Measurements from ENCODE around the gene RHBDF2. TPM values are rescaled to one million over a fixed set of nuclear protein-coding genes. Genes with fewer than 3 reads are reported as not detected.
"Not testable (repeated sequence)": the region's sequence is repeated elsewhere in the genome, so short reads cannot be mapped to it uniquely, and the experiment has no call there.

Gene RHBDF2
- total RNA-seq, 6 experiments from 2014 or later: 7.1 to 18.6 (median 11.0) TPM

DNA sequence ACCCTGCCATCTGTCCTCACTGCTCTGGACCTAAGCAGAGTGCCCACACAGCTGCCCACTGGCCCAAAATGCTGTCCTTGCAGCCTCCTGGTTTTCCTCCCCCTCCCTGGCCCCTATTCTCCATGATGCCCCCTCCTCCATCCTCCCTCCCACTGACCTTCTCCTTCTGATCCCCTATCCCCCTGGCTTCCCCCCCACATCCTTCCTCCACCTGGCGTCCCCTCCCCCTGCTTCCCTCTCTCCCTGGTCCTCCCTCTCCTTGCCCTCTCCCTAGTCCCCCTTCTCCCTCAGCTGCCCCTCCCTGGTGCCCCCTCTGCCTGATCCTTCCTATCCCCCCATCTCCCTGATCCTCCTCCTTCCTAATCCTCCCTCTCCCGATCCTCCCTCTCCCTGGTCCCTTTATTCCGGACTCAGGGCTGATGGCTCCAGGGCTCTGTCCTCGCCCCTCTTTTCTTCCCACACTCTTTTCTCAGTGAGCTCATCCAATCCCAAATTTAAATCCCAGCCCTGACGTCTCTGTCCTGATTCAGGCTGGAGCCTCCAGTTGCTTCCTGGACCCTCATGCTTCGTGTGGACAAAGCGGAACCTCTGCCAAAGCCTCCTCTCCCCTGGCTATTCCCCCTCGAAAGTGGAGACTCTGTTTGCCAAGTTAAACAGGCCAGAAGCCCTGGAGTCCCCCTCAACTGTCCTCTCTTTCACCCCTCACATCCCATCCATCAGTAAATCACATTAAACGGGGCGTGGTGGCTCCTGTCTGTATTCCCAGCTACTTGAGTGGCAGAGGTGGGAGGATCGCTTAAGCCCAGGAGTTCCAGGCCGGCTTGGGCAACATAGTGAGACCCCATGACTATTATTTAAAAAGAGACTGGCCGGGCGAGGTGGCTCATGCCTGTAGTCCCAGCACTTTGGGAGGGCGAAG, 18.1 kb upstream of the RHBDF2 start:
- Histone ChIP-seq H3K4me3 (no peak overlapping the region), H3K27me3 (no peaks in the 10 kb centered on the region), H3K4me1 (peaks cover 0 to 14% (median 4%) of the 10 kb centered on the region in 4 donors), H3K27ac (no peak overlapping the region), H3K36me3 (no peaks in the 10 kb centered on the region), H3K9me3 (no peaks in the 10 kb centered on the region)
- no peak for TF ChIP-seq POLR2A (IDR thresholded peaks at IDR 0.05)
- TF ChIP-seq, protein P1, sequence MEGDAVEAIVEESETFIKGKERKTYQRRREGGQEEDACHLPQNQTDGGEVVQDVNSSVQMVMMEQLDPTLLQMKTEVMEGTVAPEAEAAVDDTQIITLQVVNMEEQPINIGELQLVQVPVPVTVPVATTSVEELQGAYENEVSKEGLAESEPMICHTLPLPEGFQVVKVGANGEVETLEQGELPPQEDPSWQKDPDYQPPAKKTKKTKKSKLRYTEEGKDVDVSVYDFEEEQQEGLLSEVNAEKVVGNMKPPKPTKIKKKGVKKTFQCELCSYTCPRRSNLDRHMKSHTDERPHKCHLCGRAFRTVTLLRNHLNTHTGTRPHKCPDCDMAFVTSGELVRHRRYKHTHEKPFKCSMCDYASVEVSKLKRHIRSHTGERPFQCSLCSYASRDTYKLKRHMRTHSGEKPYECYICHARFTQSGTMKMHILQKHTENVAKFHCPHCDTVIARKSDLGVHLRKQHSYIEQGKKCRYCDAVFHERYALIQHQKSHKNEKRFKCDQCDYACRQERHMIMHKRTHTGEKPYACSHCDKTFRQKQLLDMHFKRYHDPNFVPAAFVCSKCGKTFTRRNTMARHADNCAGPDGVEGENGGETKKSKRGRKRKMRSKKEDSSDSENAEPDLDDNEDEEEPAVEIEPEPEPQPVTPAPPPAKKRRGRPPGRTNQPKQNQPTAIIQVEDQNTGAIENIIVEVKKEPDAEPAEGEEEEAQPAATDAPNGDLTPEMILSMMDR (IDR thresholded peaks at IDR 0.05): no peak
- intact Hi-C loops (cut with DNase I): loop anchor here in 1 of 2 donors (5.0 kb wide), 1 partner anchor 108 kb away; no protein-coding TSS in a partner anchor
- no peak for ATAC-seq
- no peak for DNase-seq
- WGBS (ENCODE audit: insufficient coverage, low coverage, low lambda C conversion rate, missing lambda C conversion rate): 67% methylated on average over 11 of the region's 15 CpGs

DNA sequence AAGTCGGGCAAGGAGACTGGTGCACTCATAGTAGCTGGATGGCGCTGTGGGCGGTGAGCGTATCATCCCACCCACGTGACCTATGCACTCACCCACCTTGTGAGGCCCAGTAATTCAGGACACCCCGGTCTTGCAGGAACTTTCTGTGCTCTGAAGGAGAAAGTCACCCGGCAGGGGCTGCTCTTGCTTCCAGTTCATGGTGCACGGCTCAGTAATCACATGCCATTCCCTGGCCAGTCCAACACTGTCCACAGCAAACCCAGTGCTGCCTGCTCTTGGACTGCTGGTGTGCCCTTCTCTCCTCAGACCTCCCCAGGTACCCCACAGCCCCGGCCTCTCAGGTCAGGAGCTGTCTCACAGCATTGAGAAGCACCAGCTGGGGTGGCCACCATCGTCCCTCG, 16.4 kb upstream of the RHBDF2 start:
- Histone ChIP-seq H3K9me3 (no peaks in the 10 kb centered on the region), H3K4me3 (no peak overlapping the region), H3K27ac (no peak overlapping the region), H3K36me3 (no peaks in the 10 kb centered on the region), H3K4me1 (peaks cover 0 to 8% (median 0%) of the 10 kb centered on the region in 4 donors), H3K27me3 (no peaks in the 10 kb centered on the region)
- intact Hi-C loops (cut with DNase I): loop anchor here in 1 of 2 donors (5.0 kb wide), 1 partner anchor 110 kb away; no protein-coding TSS in a partner anchor
- ATAC-seq (no peak), DNase-seq (no peak)
- TF ChIP-seq, protein P1 (IDR thresholded peaks at IDR 0.05): no peak
- no peak for TF ChIP-seq POLR2A (IDR thresholded peaks at IDR 0.05)
- WGBS (ENCODE audit: insufficient coverage, low coverage, low lambda C conversion rate, missing lambda C conversion rate): 88% methylated on average over 3 of the region's 11 CpGs

DNA sequence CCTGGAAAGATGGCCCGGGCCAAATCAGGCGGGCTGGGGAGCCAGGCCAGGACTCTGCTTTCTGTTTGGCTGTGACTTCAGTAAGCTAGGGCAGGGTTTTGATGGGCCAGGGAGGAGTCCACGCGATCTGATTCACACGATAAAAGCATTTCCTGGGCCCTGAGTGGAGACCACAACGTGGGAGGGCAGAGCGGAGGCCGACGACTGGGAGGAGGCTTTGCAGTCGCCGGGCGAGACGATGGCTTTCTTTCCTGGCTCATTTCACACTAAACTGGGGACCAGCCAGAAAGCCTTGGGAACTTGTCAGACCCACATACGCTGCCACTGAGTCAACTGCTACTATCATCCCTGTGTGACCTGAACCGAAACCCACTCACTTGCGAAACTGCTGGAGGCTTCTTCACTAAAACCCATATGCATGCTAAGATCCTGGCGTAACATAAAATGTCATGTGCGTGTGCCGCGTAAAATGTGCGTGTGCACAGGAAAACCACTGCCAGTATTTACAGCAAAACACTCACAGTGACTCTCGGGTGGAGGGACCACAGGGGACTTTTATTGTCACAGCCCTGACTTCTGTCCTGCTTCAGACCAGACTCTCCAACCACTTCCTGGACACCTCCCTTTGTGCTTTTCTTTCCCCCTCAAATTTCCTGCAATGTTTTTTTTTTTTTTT, 14.2 kb upstream of the RHBDF2 start:
- Histone ChIP-seq H3K27me3 (no peaks in the 10 kb centered on the region), H3K9me3 (no peaks in the 10 kb centered on the region), H3K27ac (peak overlapping the region in 2 of 3 donors; percentile 43 to 51), H3K4me1 (no peaks in the 10 kb centered on the region), H3K36me3 (no peaks in the 10 kb centered on the region), H3K4me3 (no peak overlapping the region)
- ATAC-seq (peak; percentile 37 to 64 (median 56)), DNase-seq (no peak)
- intact Hi-C loops (cut with DNase I): loop anchor here in 1 of 2 donors (5.0 kb wide), 1 partner anchor 112 kb away; no protein-coding TSS in a partner anchor
- TF ChIP-seq, protein P1 (IDR thresholded peaks at IDR 0.05): no peak
- no peak for TF ChIP-seq POLR2A (IDR thresholded peaks at IDR 0.05)
- 52% methylated on average over 15 of the region's 22 CpGs for WGBS (ENCODE audit: insufficient coverage, low coverage, low lambda C conversion rate, missing lambda C conversion rate)

DNA sequence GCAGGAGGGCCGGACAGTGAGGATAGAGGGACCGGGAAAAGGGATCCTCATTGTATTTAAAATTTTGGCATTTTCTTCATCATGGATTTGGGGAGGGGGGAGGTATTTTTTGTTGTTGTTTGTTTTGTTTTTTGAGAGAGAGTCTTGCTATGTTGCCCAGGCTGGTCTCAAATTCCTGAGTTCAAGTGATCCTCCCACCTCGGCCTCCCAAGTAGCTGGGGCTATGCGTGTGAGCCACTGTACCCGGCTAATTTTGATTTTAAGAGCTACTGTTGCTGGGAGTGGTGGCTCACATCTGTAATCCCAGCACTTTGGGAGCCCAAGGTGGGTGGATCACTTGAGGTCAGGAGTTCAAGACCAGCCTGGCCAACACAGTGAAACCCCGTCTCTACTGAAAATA, 13.1 kb upstream of the RHBDF2 start:
- H3K27me3 ChIP-seq; H3K9me3 ChIP-seq; H3K27ac ChIP-seq; H3K4me1 ChIP-seq; DNase-seq; H3K36me3 ChIP-seq; H3K4me3 ChIP-seq; intact Hi-C loops (cut with DNase I); ATAC-seq: not testable (repeated sequence)
- WGBS (ENCODE audit: insufficient coverage, low coverage, low lambda C conversion rate, missing lambda C conversion rate): 90% methylated on average over 4 of the region's 6 CpGs

DNA sequence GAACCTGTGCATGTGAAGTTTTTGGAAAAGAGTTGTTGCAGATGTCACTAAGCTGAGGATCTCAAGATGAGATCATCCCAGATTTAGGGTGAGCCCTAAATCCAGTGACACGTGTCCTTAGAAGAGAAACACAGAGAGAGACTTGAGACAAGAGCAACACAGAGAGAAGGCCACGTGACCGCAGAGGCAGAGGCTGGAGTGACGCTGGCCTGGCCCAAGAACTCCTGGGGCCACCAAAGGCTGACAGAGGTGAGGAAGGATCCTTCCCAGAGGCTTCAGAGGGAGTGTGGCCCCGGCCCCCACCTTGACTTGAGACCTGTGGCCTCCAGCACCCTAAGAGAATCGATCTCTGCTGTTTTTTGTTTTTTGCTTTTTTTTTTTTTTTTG, 12.1 kb upstream of the RHBDF2 start:
- ATAC-seq: no peak
- Histone ChIP-seq H3K4me1 (no peaks in the 10 kb centered on the region), H3K4me3 (no peak overlapping the region), H3K27me3 (no peaks in the 10 kb centered on the region), H3K9me3 (no peaks in the 10 kb centered on the region), H3K36me3 (no peaks in the 10 kb centered on the region), H3K27ac (no peak overlapping the region)
- TF ChIP-seq POLR2A (IDR thresholded peaks at IDR 0.05): no peak
- TF ChIP-seq, protein P1 (IDR thresholded peaks at IDR 0.05): no peak
- DNase-seq: no peak
- WGBS (ENCODE audit: insufficient coverage, low coverage, low lambda C conversion rate, missing lambda C conversion rate): 50% methylated on average over 2 of the region's 6 CpGs
- intact Hi-C loops (cut with DNase I): no loop called here
